ENCODE data around the gene CHI3L1. TPM values are rescaled to one million over a fixed set of nuclear protein-coding genes. Genes with fewer than 3 reads are reported as not detected.
A peak's percentile ranks its signal among the peaks of the same experiment; 100 is the strongest.

CHI3L1 gene
- total and polyA plus RNA-seq, 2 experiments from 2014 or later: 0.22 to 0.23 TPM

- Histone ChIP-seq H3K9me3 (ENCODE audit: low read depth) (no peaks in the 10 kb centered on the region), H3K4me2 (ENCODE audit: unreplicated experiment) (no peak overlapping the region), H3K27me3 (replicated peaks; ENCODE audit: insufficient read depth) (peaks cover 30% of the 10 kb centered on the region), H2AFZ (no peak overlapping the region), H3K9me2 (ENCODE audit: insufficient read depth) (no peaks in the 10 kb centered on the region), H3K36me3 (ENCODE audit: low read depth) (no peaks in the 10 kb centered on the region), H4K20me1 (ENCODE audit: insufficient read depth) (no peaks in the 10 kb centered on the region), H3K9ac (no peak overlapping the region), H3K79me2 (ENCODE audit: insufficient read depth) (no peaks in the 10 kb centered on the region), H3K4me3 (no peak overlapping the region), H3F3A (ENCODE audit: insufficient read depth) (no peaks in the 10 kb centered on the region), H3K4me1 (ENCODE audit: insufficient read depth) (no peaks in the 10 kb centered on the region), H3K27ac (no peak overlapping the region)
- TF ChIP-seq EZH2phosphoT487 (IDR thresholded peaks at IDR 0.05; ENCODE audit: insufficient read depth, low read depth): no peak
- no peak for TF ChIP-seq EZH2 (IDR thresholded peaks at IDR 0.05; ENCODE audit: insufficient read depth, poor library complexity, severe bottlenecking)
- no peak for DNase-seq
- 6 to 20% methylated on average over 1 of the region's 1 CpG for WGBS, 2 experiments (ENCODE audit: low coverage in 1 of 2, low lambda C conversion rate in 2 of 2, missing lambda C conversion rate in 2 of 2)
- in situ Hi-C loops (cut with MboI): loop anchor here (10.0 kb wide), 1 partner anchor 104 kb away; no protein-coding TSS in a partner anchor
Observed at GRCh38 chr1:203219171-203219570, 32.7 kb upstream of the CHI3L1 start.

- peaks cover 15% of the 10 kb centered on the region; the same call in 1 of the 2 replicates for H3K27me3 ChIP-seq (replicated peaks; ENCODE audit: insufficient read depth)
- no peaks in the 10 kb centered on the region for H3F3A ChIP-seq (ENCODE audit: insufficient read depth)
- H3K9me3 ChIP-seq (ENCODE audit: low read depth): no peaks in the 10 kb centered on the region
- WGBS, 2 experiments (ENCODE audit: low coverage in 1 of 2, low lambda C conversion rate in 2 of 2, missing lambda C conversion rate in 2 of 2): 63 to 67% methylated on average over 7 of the region's 7 CpGs
- no peak overlapping the region for H2AFZ ChIP-seq
- H3K9me2 ChIP-seq (ENCODE audit: insufficient read depth): no peaks in the 10 kb centered on the region
- no peak for TF ChIP-seq EZH2phosphoT487 (IDR thresholded peaks at IDR 0.05; ENCODE audit: insufficient read depth, low read depth)
- TF ChIP-seq EZH2 (IDR thresholded peaks at IDR 0.05; ENCODE audit: insufficient read depth, poor library complexity, severe bottlenecking): no peak
- H3K9ac ChIP-seq: no peak overlapping the region
- H3K4me1 ChIP-seq (ENCODE audit: insufficient read depth): no peaks in the 10 kb centered on the region
- no peak for DNase-seq
- H3K4me2 ChIP-seq (ENCODE audit: unreplicated experiment): no peak overlapping the region
- no peaks in the 10 kb centered on the region for H3K36me3 ChIP-seq (ENCODE audit: low read depth)
- no peak overlapping the region for H3K27ac ChIP-seq
- no peaks in the 10 kb centered on the region for H4K20me1 ChIP-seq (ENCODE audit: insufficient read depth)
- no peak overlapping the region for H3K4me3 ChIP-seq
- in situ Hi-C loops (cut with MboI): loop anchor here (10.0 kb wide), 1 partner anchor 103 kb away; no protein-coding TSS in a partner anchor
- H3K79me2 ChIP-seq (ENCODE audit: insufficient read depth): no peaks in the 10 kb centered on the region
Observed at GRCh38 chr1:203217668-203218067, 31.2 kb upstream of the CHI3L1 start.

- H3K9me2 ChIP-seq (ENCODE audit: insufficient read depth): no peaks in the 10 kb centered on the region
- TF ChIP-seq EZH2phosphoT487 (IDR thresholded peaks at IDR 0.05; ENCODE audit: insufficient read depth, low read depth) (no peak), EZH2 (IDR thresholded peaks at IDR 0.05; ENCODE audit: insufficient read depth, poor library complexity, severe bottlenecking) (no peak)
- H3K79me2 ChIP-seq (ENCODE audit: insufficient read depth): no peaks in the 10 kb centered on the region
- H3F3A ChIP-seq (ENCODE audit: insufficient read depth): no peaks in the 10 kb centered on the region
- H3K27ac ChIP-seq: no peak overlapping the region
- no peaks in the 10 kb centered on the region for H4K20me1 ChIP-seq (ENCODE audit: insufficient read depth)
- DNase-seq: no peak
- H3K27me3 ChIP-seq (replicated peaks; ENCODE audit: insufficient read depth): peaks cover 13% of the 10 kb centered on the region; the same call in 1 of the 2 replicates
- in situ Hi-C loops (cut with MboI): loop anchor here (10.0 kb wide), 1 partner anchor 102 kb away; no protein-coding TSS in a partner anchor
- no peaks in the 10 kb centered on the region for H3K4me1 ChIP-seq (ENCODE audit: insufficient read depth)
- no peak overlapping the region for H2AFZ ChIP-seq
- 42 to 53% methylated on average over 6 of the region's 6 CpGs for WGBS, 2 experiments (ENCODE audit: low coverage in 1 of 2, low lambda C conversion rate in 2 of 2, missing lambda C conversion rate in 2 of 2)
- H3K4me3 ChIP-seq: no peak overlapping the region
- no peaks in the 10 kb centered on the region for H3K36me3 ChIP-seq (ENCODE audit: low read depth)
- H3K4me2 ChIP-seq (ENCODE audit: unreplicated experiment): no peak overlapping the region
- no peak overlapping the region for H3K9ac ChIP-seq
- H3K9me3 ChIP-seq (ENCODE audit: low read depth): no peaks in the 10 kb centered on the region
Observed at GRCh38 chr1:203217139-203217655, 30.7 kb upstream of the CHI3L1 start.

GRCh38 chr1:203216274-203217138 lies 30.0 kb upstream of the CHI3L1 start:
- in situ Hi-C loops (cut with MboI): loop anchor here (10.0 kb wide), 1 partner anchor 102 kb away; no protein-coding TSS in a partner anchor
- Histone ChIP-seq H3F3A (ENCODE audit: insufficient read depth) (no peaks in the 10 kb centered on the region), H3K79me2 (ENCODE audit: insufficient read depth) (no peaks in the 10 kb centered on the region), H3K9me3 (ENCODE audit: low read depth) (no peaks in the 10 kb centered on the region), H3K4me1 (ENCODE audit: insufficient read depth) (no peaks in the 10 kb centered on the region), H4K20me1 (ENCODE audit: insufficient read depth) (no peaks in the 10 kb centered on the region), H3K9ac (no peak overlapping the region), H3K27me3 (replicated peaks; ENCODE audit: insufficient read depth) (peaks cover 8% of the 10 kb centered on the region; the same call in 1 of the 2 replicates), H2AFZ (no peak overlapping the region), H3K27ac (no peak overlapping the region), H3K9me2 (ENCODE audit: insufficient read depth) (no peaks in the 10 kb centered on the region), H3K4me3 (no peak overlapping the region), H3K36me3 (ENCODE audit: low read depth) (no peaks in the 10 kb centered on the region), H3K4me2 (ENCODE audit: unreplicated experiment) (no peak overlapping the region)
- TF ChIP-seq EZH2 (IDR thresholded peaks at IDR 0.05; ENCODE audit: insufficient read depth, poor library complexity, severe bottlenecking): no peak
- TF ChIP-seq EZH2phosphoT487 (IDR thresholded peaks at IDR 0.05; ENCODE audit: insufficient read depth, low read depth): no peak
- WGBS, 2 experiments (ENCODE audit: low coverage in 1 of 2, low lambda C conversion rate in 2 of 2, missing lambda C conversion rate in 2 of 2): 29% methylated on average over 19 of the region's 19 CpGs
- peak; percentile 71 for DNase-seq

Data from GM23248 (cell line).